ENCODE data around the gene COPB1.

DNA sequence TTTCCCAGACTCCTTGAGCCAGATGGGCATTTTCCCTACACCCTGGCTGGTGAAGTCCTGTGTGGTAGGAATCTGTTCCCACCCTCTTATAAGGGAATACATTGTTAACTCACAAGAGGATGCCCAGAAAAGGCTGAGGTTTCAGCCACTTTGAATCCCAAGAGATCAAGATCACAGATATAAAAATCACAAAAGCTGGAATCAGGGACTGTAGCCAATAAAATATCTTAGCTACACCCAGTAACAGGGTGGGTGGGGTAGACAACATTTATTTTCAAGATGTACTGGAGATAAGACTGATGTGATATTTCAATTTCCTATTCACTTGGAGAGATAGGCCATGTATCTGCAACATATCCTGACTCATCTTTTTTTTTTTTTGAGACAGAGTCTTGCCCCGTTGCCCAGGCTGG is 50.3 kb downstream of the COPB1 start:
- TF ChIP-seq, protein P1, sequence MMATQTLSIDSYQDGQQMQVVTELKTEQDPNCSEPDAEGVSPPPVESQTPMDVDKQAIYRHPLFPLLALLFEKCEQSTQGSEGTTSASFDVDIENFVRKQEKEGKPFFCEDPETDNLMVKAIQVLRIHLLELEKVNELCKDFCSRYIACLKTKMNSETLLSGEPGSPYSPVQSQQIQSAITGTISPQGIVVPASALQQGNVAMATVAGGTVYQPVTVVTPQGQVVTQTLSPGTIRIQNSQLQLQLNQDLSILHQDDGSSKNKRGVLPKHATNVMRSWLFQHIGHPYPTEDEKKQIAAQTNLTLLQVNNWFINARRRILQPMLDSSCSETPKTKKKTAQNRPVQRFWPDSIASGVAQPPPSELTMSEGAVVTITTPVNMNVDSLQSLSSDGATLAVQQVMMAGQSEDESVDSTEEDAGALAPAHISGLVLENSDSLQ (IDR thresholded peaks at IDR 0.05) = no peak
- TF ChIP-seq LEF1 (IDR thresholded peaks at IDR 0.05; ENCODE audit: borderline replicate concordance) (no peak), L3MBTL2 (conservative IDR thresholded peaks at IDR 0.05) (no peak), HDGF (IDR thresholded peaks at IDR 0.05; ENCODE audit: borderline replicate concordance) (no peak), ELF4 (IDR thresholded peaks at IDR 0.05) (no peak), SUZ12 (IDR thresholded peaks at IDR 0.05) (no peak), TARDBP (IDR thresholded peaks at IDR 0.05) (no peak), NFRKB (IDR thresholded peaks at IDR 0.05) (no peak), FOXK2 (IDR thresholded peaks at IDR 0.05) (no peak), SP1 (IDR thresholded peaks at IDR 0.05) (no peak), FOXA1 (IDR thresholded peaks at IDR 0.05) (no peak), BHLHE40 (IDR thresholded peaks at IDR 0.05; ENCODE audit: borderline replicate concordance) (no peak), ARNT (IDR thresholded peaks at IDR 0.05) (no peak), ZNF384 (IDR thresholded peaks at IDR 0.05) (no peak)

Data from HEK293T (cell line).